ENCODE measurements around the gene SPEG. TPM values are rescaled to one million over a fixed set of nuclear protein-coding genes. Genes with fewer than 3 reads are reported as not detected.

The SPEG gene
- total and polyA plus RNA-seq, 2 of the 13 experiments (the other 11 are each of a cell fraction or from before 2014, with no cell fraction given): 0.18 to 0.24 TPM

DNA sequence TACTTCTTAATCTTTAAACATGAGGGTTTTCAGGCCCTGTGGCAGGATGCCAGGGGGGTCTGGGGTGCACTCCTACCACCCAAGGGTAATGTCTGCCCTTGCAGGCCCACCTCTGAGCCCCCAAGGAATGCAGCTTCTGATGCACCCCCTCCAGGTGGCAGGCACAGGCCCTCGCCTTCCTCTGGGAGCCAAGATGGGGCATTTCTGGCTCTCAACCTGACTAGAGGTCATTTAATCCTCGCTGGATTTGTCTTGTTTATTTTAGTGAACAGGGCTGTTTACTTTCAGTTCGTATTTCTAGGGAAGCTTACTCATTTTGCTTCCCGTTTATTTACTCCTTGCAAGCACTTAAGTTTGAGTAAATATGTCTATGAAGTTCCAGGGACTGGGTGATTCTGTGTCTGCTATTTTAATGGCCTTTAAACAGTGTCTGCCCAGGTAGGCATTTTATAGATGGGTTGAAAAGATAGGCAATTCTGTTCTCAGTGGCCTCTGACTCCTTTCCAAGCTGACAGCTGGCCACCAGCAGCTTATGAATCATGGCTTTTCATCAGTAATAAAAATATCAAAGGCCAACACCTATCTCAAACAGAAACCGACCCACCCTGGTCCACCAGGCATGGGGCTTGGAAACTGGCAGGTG lies 35.8 kb upstream of the SPEG start (continued):
- TF ChIP-seq ONECUT2 (CRISPR knock-in tag; IDR thresholded peaks at IDR 0.05) (no peak), MIER3 (CRISPR knock-in tag; IDR thresholded peaks at IDR 0.05; ENCODE audit: borderline replicate concordance) (no peak), ZNF543 (CRISPR knock-in tag; IDR thresholded peaks at IDR 0.05) (no peak), ZNF841 (CRISPR knock-in tag; IDR thresholded peaks at IDR 0.05; ENCODE audit: borderline replicate concordance) (no peak), NFIB (CRISPR knock-in tag; IDR thresholded peaks at IDR 0.05; ENCODE audit: borderline replicate concordance) (no peak), FOXP1 (IDR thresholded peaks at IDR 0.05) (peak; percentile 77; the same call in 1 of the 2 replicates), FOXP1 (CRISPR knock-in tag; IDR thresholded peaks at IDR 0.05) (peak; percentile 90), ZNF703 (CRISPR knock-in tag; IDR thresholded peaks at IDR 0.05; ENCODE audit: borderline replicate concordance) (no peak), FOXP4 (CRISPR knock-in tag; IDR thresholded peaks at IDR 0.05) (peak; percentile 72; the same call in 1 of the 2 replicates), HNF1A (IDR thresholded peaks at IDR 0.05; ENCODE audit: low read depth) (0 out of 2 replicates have a peak, but pooled peaks have one; percentile 17), HNF1A (CRISPR knock-in tag; IDR thresholded peaks at IDR 0.05; ENCODE audit: borderline replicate concordance) (no peak), BRF2 (CRISPR knock-in tag; IDR thresholded peaks at IDR 0.05) (no peak), KDM6A (CRISPR knock-in tag; IDR thresholded peaks at IDR 0.05; ENCODE audit: low read depth) (no peak), ZNF83 (CRISPR knock-in tag; IDR thresholded peaks at IDR 0.05; ENCODE audit: borderline replicate concordance) (no peak), RFXANK (CRISPR knock-in tag; IDR thresholded peaks at IDR 0.05) (no peak)
- TF ChIP-seq, protein P1, sequence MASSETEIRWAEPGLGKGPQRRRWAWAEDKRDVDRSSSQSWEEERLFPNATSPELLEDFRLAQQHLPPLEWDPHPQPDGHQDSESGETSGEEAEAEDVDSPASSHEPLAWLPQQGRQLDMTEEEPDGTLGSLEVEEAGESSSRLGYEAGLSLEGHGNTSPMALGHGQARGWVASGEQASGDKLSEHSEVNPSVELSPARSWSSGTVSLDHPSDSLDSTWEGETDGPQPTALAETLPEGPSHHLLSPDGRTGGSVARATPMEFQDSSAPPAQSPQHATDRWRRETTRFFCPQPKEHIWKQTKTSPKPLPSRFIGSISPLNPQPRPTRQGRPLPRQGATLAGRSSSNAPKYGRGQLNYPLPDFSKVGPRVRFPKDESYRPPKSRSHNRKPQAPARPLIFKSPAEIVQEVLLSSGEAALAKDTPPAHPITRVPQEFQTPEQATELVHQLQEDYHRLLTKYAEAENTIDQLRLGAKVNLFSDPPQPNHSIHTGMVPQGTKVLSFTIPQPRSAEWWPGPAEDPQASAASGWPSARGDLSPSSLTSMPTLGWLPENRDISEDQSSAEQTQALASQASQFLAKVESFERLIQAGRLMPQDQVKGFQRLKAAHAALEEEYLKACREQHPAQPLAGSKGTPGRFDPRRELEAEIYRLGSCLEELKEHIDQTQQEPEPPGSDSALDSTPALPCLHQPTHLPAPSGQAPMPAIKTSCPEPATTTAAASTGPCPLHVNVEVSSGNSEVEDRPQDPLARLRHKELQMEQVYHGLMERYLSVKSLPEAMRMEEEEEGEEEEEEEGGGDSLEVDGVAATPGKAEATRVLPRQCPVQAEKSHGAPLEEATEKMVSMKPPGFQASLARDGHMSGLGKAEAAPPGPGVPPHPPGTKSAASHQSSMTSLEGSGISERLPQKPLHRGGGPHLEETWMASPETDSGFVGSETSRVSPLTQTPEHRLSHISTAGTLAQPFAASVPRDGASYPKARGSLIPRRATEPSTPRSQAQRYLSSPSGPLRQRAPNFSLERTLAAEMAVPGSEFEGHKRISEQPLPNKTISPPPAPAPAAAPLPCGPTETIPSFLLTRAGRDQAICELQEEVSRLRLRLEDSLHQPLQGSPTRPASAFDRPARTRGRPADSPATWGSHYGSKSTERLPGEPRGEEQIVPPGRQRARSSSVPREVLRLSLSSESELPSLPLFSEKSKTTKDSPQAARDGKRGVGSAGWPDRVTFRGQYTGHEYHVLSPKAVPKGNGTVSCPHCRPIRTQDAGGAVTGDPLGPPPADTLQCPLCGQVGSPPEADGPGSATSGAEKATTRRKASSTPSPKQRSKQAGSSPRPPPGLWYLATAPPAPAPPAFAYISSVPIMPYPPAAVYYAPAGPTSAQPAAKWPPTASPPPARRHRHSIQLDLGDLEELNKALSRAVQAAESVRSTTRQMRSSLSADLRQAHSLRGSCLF (CRISPR knock-in tag; IDR thresholded peaks at IDR 0.05; ENCODE audit: borderline replicate concordance): no peak
- TF ChIP-seq, protein P2, sequence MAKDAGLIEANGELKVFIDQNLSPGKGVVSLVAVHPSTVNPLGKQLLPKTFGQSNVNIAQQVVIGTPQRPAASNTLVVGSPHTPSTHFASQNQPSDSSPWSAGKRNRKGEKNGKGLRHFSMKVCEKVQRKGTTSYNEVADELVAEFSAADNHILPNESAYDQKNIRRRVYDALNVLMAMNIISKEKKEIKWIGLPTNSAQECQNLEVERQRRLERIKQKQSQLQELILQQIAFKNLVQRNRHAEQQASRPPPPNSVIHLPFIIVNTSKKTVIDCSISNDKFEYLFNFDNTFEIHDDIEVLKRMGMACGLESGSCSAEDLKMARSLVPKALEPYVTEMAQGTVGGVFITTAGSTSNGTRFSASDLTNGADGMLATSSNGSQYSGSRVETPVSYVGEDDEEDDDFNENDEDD (CRISPR knock-in tag; IDR thresholded peaks at IDR 0.05; ENCODE audit: borderline replicate concordance): no peak
